ENCODE results near the gene BHLHA15. TPM values are rescaled to one million over a fixed set of nuclear protein-coding genes. Genes with fewer than 3 reads are reported as not detected.

Gene BHLHA15
- total and polyA plus RNA-seq, 2 of the 13 experiments (the other 11 are each of a cell fraction or from before 2014, with no cell fraction given) = 1.9 to 6.1 TPM

GRCh38 chr7:98206451-98207330, 4.5 kb upstream of the BHLHA15 start:
- no peak overlapping the region for H3K9ac ChIP-seq (ENCODE audit: insufficient read depth, low read depth, low read length)
- no peaks in the 10 kb centered on the region for H3K79me2 ChIP-seq (ENCODE audit: insufficient read depth, low read length)
- H3K4me1 ChIP-seq (ENCODE audit: insufficient read depth, low read length) = peaks cover 12% of the 10 kb centered on the region
- H3K27me3 ChIP-seq (ENCODE audit: control insufficient read depth in 1 of 2, insufficient read depth in 2 of 2, low read length in 2 of 2) = no peaks in the 10 kb centered on the region
- H3K36me3 ChIP-seq (replicated peaks in 1 of 2; ENCODE audit: control insufficient read depth in 1 of 2, insufficient read depth in 2 of 2, low read length in 2 of 2) = peaks cover 18 to 46% of the 10 kb centered on the region in 2 experiments; a peak in 4 of 5 replicates
- in situ Hi-C loops (cut with HindIII; ENCODE audit: extremely low pct_ligation_motif_present, low pct_unique_long_range_greater_than_20kb) (no loop called here), intact Hi-C loops (cut with micrococcal nuclease; ENCODE audit: unreplicated experiment) (no loop called here)
- H2AFZ ChIP-seq (ENCODE audit: low read length) = no peak overlapping the region
- ATAC-seq (no peak), FAIRE-seq (no peak), DNase-seq (ENCODE audit: low spot score) (no peak)
- H3K27ac ChIP-seq (ENCODE audit: extremely low read length, insufficient read depth, low read length) = no peak overlapping the region
- H3K4me3 ChIP-seq (replicated peaks in 1 of 3; ENCODE audit: insufficient read depth in 1 of 3, low read depth in 2 of 3, low read length in 3 of 3) = no peak overlapping the region
- CTCF ChIA-PET (ENCODE audit: low intra/inter-chr PET ratio, low total read pairs) = no interaction called here
- 98% methylated on average over 42 of the region's 47 CpGs for WGBS (ENCODE audit: low lambda C conversion rate)
- peak; percentile 34 for TF ChIP-seq AGO2 (optimal IDR thresholded peaks at IDR 0.05; ENCODE audit: low read depth, low read length)
- TF ChIP-seq ZNF383 (CRISPR knock-in tag; IDR thresholded peaks at IDR 0.05; ENCODE audit: borderline replicate concordance) = no peak
- TF ChIP-seq ZNF235 (CRISPR knock-in tag; IDR thresholded peaks at IDR 0.05; ENCODE audit: borderline replicate concordance) = no peak
- no peak for TF ChIP-seq DNMT1 (CRISPR knock-in tag; IDR thresholded peaks at IDR 0.05)
- BruUV-seq (replicated peaks) = no TSS peak
- 0 out of 2 replicates have a peak, but pooled peaks cover 4% of the 10 kb centered on the region for H4K20me1 ChIP-seq (ENCODE audit: insufficient read depth, low read length)
- POLR2A ChIA-PET = no interaction called here
- no peaks in the 10 kb centered on the region for H3K9me3 ChIP-seq (ENCODE audit: low read length)
- no peak overlapping the region for H3K4me2 ChIP-seq (ENCODE audit: low read depth, low read length)

GRCh38 chr7:98209166-98209920, 1.9 kb upstream of the BHLHA15 start:
- intact Hi-C loops (cut with micrococcal nuclease; ENCODE audit: unreplicated experiment) (no loop called here), in situ Hi-C loops (cut with HindIII; ENCODE audit: extremely low pct_ligation_motif_present, low pct_unique_long_range_greater_than_20kb) (no loop called here)
- no peak overlapping the region for H3K4me2 ChIP-seq (ENCODE audit: low read depth, low read length)
- no peak overlapping the region for H2AFZ ChIP-seq (ENCODE audit: low read length)
- no peak overlapping the region for H3K27ac ChIP-seq (ENCODE audit: extremely low read length, insufficient read depth, low read length)
- no peak for DNase-seq (ENCODE audit: low spot score)
- H3K4me3 ChIP-seq (replicated peaks in 1 of 3; ENCODE audit: insufficient read depth in 1 of 3, low read depth in 2 of 3, low read length in 3 of 3) = no peak overlapping the region
- no TSS peak for BruUV-seq (replicated peaks)
- no peaks in the 10 kb centered on the region for H3K9me3 ChIP-seq (ENCODE audit: low read length)
- H3K27me3 ChIP-seq (ENCODE audit: control insufficient read depth in 1 of 2, insufficient read depth in 2 of 2, low read length in 2 of 2) = no peaks in the 10 kb centered on the region
- no peak for TF ChIP-seq ELF1 (CRISPR knock-in tag; IDR thresholded peaks at IDR 0.05)
- no peak for TF ChIP-seq ZNF788 (CRISPR knock-in tag; IDR thresholded peaks at IDR 0.05; ENCODE audit: borderline replicate concordance)
- WGBS (ENCODE audit: low lambda C conversion rate) = 94% methylated on average over 17 of the region's 17 CpGs
- H3K9ac ChIP-seq (ENCODE audit: insufficient read depth, low read depth, low read length) = no peak overlapping the region
- no peaks in the 10 kb centered on the region for H3K79me2 ChIP-seq (ENCODE audit: insufficient read depth, low read length)
- FAIRE-seq = no peak
- H3K4me1 ChIP-seq (ENCODE audit: insufficient read depth, low read length) = peaks cover 23% of the 10 kb centered on the region
- H4K20me1 ChIP-seq (ENCODE audit: insufficient read depth, low read length) = no peaks in the 10 kb centered on the region
- peaks cover 10 to 27% of the 10 kb centered on the region in 2 experiments; a peak in 4 of 5 replicates for H3K36me3 ChIP-seq (replicated peaks in 1 of 2; ENCODE audit: control insufficient read depth in 1 of 2, insufficient read depth in 2 of 2, low read length in 2 of 2)
- POLR2A ChIA-PET = no interaction called here
- no peak for ATAC-seq
- CTCF ChIA-PET (ENCODE audit: low intra/inter-chr PET ratio, low total read pairs) = no interaction called here

All from HepG2 (cell line).